ENCODE data around the gene LIMS2.

The LIMS2 gene

DNA sequence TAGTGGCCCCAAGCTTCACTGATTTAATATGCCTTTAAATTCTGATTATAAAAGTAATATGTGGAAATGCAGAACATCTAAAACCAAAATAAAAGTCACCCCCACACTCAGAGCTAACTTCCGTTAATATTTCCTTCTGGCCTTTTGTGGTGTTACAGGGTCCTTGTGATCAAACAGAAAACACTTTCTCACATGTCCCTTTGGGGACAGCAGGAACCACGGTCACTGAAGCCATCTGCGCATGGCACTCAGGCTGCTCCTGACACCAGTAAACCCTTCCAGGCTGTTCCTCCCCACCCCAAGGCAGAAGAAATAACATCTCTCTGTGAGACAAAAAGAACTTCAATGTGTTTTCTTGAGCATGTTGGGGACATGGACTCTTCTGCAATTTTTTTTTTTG, 54.5 kb downstream of the LIMS2 start:
- DNase-seq: no peak

DNA sequence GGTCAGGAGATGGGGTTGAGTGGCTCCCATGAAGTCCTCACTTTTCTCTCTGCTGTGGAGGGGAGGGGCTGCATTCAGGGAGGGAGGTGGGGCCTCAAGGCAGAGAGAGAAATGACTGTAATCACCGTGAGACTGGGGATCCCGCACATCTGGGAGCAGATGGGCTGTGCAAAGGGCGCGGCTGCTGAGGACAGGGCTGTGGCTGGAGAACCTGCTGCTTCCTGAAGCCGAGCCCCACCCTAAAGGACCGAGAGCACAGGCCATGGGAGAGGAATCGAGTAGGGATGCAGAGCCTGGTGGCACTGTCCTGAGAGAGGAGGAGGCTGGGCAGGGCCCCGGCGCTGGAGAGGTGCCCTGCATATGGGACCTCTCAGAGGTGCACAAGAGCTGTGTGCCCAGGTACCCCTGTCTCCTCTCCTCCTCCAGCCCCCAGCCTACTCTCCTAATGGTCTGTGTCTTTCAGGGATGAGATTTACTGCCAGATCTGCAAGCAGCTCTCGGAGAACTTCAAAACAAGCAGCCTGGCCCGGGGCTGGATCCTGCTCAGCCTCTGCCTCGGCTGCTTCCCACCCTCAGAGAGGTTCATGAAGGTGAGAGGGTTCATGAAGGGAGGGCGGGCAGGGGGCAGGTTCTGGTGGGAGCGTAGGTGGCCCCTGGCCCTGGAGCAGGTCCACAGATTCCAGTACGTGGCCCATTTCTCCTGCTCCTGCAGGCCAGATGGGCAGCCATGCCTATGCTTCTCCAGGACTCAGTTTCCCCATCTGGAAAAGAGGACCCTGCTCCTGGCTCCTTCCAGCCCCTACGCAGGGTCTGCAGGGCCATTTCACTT, 55.2 kb downstream of the LIMS2 start:
- DNase-seq: no peak

GRCh38 chr2:127619203-127619590, 56.1 kb downstream of the LIMS2 start:
- DNase-seq: no peak

- no peak for DNase-seq
Measured at GRCh38 chr2:127618551-127619202, 56.7 kb downstream of the LIMS2 start.

DNA sequence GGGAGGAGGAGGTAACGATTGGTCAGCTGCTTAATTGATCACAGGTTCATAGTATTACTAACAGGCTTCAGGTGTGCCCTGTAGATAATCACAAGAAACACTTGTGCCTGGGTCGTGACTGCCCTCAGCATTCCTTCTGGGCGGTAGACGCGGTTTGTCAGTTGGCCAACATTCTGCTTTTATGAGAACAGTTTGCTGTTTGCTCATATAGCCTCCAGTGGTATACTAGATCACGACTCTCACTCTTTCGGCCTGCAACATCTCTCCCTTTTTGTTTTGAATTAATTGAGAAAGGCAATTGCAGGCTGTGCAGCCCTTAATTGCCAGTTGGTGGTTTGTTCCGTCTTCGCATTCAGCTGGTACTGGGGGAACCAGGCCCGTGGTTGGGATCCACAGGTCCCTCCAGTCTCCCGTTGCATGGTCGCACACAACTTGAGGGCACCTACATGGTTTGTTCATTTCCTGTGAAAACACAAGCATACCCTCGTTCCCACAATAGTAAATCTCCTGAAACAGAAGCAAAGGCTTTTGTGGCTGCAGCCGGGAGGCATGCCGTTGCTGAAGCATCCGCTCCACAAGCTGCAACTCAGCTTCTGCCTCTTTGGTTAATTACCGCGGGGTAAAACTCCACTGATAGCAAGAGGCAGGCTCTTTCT, 59.7 kb downstream of the LIMS2 start:
- DNase-seq: no peak

DNA sequence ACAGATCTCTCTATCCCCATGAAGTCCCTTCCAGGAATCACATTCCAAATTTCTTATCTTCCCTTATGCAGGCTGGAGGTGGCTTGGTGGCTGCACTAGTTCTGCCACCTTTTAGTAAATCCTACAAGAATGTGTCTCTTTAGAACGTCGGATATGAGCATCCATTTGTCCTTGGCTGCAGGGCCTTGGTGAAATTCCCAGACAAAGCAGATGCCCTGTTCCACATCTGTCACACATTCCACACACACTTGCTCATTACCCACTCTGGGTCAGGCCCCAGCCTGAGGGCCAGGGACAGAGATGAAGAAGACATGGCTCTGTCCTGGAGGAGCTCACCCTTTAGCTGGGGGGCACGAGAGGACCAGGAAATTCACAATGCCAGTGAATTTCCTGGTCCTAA, 60.6 kb downstream of the LIMS2 start:
- DNase-seq: peak; percentile 73

DNA sequence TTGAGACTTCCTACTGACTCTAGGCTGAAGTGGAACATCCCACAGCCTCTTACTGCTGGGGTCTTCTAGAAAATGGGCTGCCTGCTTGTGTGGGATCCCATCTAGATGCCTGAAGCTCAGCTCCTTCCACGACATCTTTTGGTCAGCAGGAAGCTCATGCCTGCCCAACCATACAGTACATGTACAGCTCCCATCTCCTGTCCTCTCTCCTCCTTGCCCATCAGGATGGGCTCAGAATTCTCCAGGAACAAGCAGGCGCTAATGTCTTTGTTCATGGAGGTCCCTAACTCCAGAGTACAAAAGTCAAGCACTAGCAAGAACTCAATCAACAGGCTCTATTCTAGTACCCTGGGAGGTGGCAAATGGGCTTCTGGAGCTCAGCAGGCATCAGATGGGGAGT, 61.1 kb downstream of the LIMS2 start:
- no peak for DNase-seq

GRCh38 chr2:127612111-127612822, 63.1 kb downstream of the LIMS2 start:
- DNase-seq: no peak

- DNase-seq: no peak
Measured at GRCh38 chr2:127611076-127611925, 64.0 kb downstream of the LIMS2 start.

DNA sequence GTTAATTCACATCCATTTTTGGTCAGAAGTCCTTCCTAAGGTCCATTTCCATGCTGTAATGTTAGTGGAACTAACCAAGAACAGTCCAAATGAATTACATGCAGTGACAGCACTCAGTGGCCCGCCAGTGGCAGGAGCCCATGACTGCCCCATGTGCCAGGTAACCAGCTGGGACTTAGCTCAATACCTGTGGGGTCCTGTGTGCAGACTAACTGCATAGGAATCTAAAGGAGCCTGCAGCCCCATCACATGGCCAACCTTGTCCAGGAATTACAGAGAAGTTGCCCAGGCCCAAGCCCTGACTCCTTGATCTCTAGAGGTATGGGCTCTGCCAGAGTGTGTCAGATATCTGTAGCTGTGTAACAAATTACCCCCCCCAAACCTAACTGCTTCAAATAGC, 64.8 kb downstream of the LIMS2 start:
- no peak for DNase-seq

- DNase-seq: no peak
Measured at GRCh38 chr2:127609818-127610217, 65.5 kb downstream of the LIMS2 start.

GRCh38 chr2:127609031-127609751, 66.1 kb downstream of the LIMS2 start:
- DNase-seq: no peak

DNA sequence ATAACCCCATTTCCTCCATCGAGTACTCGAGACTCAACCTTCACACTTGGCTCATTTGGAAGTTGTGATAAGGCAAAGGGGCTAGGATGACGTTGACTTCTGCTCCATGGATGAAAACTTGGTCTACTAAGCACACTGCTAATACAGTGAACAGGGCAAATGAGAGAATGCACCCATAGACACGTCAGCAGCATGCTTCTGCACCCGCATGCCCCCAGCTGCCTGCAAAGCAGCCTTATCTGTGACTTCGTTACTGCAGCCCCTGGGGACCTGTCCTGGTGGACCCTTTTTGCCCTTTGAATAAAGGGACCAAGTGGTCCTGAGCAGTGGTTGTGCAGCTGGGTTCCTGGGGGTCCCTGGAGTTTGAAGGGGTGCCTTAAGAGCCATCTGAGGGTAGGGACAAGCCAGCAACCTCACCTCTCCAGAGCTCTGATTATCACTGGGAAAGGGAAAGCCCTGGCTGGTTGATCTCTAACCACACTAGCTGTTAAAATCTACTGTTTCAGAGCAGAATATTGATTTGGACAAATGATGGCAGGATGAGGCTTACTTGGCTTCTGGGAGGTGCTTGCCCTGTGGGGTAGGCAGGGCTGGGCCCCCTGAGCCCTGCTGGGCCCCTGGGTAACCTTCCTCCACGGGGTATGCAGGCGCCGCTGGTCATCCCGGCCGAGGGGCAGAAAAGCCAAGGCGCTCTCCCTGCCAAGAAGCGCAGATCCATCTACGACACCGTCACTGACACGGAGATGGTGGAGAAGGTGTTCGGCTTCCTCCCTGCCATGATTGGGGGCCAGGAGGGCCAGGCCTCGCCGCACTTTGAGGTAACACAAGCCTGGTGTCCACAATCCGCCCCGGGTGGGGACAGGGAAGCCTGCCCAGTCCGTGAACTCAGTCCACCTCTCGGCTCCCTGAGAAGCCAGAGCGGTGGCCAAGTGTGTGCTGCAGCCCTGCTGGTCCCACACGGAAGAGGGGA, 67.0 kb downstream of the LIMS2 start:
- no peak for DNase-seq

DNA sequence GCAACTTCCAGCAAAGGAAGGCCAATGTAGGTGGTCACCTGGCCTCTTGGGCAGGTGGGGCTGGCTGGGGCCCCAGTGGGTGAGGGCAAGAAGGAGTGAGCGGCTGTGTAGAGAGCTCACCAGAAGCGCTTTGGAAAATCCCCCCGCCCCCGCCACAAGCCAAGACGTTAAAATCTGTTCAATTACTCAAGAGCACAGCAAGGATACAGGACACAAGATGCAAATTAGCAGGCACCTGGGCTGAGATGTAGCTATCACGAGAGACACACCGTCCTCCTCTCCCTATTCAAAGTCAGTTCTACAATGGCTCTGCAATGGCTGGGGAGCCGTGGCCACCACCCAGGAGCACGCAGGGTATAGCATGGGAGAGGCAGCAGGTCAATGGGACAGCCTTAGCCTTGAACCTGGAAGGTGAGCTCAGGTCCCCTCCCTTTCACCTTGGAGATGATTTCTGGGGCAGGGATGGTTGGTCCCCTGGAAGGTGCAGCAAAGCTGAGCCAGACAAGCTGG, 67.9 kb downstream of the LIMS2 start:
- no peak for DNase-seq

DNA sequence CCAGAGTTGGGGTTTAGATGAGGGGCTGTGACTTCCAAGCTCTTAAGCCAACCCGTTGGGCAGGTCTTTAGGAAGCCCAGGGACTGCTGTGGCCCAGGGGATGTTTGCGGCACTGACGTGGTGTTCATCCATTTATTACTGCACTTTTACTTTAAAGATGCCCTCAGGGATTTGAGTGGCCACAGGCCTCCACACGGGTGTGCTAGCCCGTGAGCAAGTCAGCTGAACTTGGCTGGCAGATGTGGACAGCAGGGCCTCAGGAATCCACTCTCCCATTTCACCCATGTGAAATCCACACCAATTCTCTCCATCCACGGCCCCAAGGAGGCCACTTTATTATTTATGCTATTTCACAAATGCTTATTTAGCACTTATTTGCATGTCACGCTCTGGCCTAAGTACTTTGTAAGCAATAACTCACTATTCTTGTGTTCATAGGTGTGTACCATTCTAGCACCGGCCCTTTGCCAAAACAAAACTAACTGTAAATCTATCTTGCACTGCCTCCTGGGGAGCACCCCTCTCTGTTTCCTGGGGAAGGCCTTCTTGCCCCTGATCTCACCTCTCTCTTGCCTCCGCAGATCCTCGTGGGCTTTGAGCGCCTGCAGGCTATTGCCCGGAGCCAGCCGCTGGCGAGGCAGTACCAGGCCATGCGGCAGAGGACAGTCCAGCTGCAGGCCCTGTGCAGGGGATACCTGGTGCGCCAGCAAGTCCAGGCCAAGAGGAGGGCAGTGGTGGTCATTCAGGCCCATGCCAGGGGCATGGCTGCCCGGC, 68.5 kb downstream of the LIMS2 start:
- DNase-seq: no peak

DNA sequence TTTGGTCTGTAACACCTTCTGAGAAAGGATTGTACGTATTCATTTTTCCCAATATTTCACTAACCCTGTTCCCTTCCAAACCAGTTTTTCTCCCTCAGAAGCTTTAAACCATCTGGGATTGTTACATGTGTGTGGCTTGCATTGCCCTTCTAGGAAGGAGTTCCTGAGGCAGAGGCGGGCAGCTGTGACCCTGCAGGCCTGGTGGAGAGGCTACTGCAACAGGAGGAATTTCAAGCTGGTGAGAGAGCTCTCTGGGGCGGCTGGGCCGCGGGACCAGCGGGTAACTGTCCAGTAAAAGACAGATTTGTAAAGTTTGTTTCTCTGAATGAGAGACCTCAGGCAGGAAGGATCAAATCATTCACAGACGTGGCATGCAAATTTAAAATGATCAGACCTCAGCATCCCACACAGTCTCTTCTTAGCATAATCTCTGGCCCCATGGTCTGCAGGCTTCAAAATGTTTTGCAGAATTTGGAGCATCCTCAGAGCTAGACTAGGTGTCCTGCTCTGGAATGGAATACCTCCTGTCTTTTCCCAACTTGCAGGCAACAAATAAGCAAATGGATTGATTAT, 69.6 kb downstream of the LIMS2 start:
- no peak for DNase-seq

DNA sequence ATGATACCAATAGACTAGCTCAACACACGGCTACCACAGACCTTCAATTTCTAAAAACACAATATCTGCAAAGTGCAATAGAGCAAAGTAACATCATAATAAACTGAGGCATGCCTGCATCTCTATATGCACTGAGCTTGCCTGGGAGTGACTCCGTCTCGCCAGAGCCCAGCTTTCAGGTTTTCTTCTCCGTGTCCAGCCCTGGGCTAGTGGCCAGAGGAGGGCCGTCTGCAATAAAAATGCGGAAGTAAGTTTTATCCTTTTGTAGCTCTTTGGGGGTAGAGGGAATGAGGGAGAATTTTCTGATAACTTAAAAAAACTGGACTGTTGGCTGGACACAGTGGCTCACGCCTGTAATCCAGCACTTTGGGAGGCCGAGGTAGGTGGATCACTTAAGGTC, 70.3 kb downstream of the LIMS2 start:
- DNase-seq: no peak

- DNase-seq: peak; percentile 67
Measured at GRCh38 chr2:127599211-127599610, 76.1 kb downstream of the LIMS2 start.

DNA sequence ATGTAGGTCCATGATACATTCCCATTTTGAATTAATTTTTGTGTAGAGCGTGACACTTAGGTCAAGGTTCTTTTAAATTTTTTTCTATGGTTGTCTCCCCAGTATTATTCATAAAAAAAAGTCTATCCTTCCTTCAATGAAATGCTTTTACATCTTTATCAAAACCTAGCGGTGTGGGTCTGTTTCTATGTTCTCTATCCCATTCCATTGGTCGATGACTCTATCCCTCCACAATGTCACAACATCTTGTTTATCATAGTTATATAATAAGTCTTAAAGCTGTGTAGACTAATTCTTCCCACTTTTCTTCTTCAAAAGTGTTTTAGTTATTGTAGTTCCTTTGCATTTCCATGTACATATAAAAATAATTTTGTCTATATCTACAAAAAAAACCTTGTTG, 76.6 kb downstream of the LIMS2 start:
- peak; percentile 64 for DNase-seq
